OCI-LY7 (cell line): ENCODE results near the gene RNF128. TPM values are rescaled to one million over a fixed set of nuclear protein-coding genes. Genes with fewer than 3 reads are reported as not detected.

Experiments
- BruUV-seq: library from RNA; stranded (reverse); fragments of 400-500 nt; replicated peaks from 2 replicates; lab custom pipeline; 2021; lab: Mats Ljungman, UMichigan
- CTCF ChIA-PET: fragments of 300-600 bp; sonication (Branson Sonifier 250); formaldehyde crosslinking; loops from one replicate; lab custom pipeline; 2022; ENCODE audit warnings: antibody characterized with exemption; ENCODE audit not compliant: unreplicated experiment; lab: Charles Lee
- POLR2A ChIA-PET: fragments of 300-600 bp; sonication (Branson Sonifier 250); formaldehyde crosslinking; loops from one replicate; lab custom pipeline; 2022; ENCODE audit warnings: antibody characterized with exemption; lab: Charles Lee
- DNase-seq: peaks from one replicate; pipeline ENCODE4 v3.0.0-alpha.2; 2015; ENCODE audit warnings: low spot score
- H2AFZ ChIP-seq: fragments of 200-600 bp; sonication (generic), shearing (Covaris generic); 2 replicates; pipeline ENCODE4 v1.6.1; 2014; ENCODE audit warnings: mild to moderate bottlenecking, antibody characterized with exemption, low read length, moderate library complexity
- H3K27ac ChIP-seq: fragments of 200-600 bp; sonication (generic); 2 replicates; pipeline ENCODE4 v1.5.1; 2014; ENCODE audit warnings: mixed run types, low read depth, mild to moderate bottlenecking, moderate library complexity, low read length, inconsistent platforms; ENCODE audit not compliant: poor library complexity, severe bottlenecking
- H3K36me3 ChIP-seq: fragments of 200-600 bp; sonication (generic); 2 replicates; pipeline ENCODE4 v1.6.1; 2014; ENCODE audit warnings: mild to moderate bottlenecking, antibody characterized with exemption, low read length, moderate library complexity, mixed read lengths; ENCODE audit not compliant: insufficient read depth
- H3K4me1 ChIP-seq: fragments of 200-600 bp; sonication (generic); 2 replicates; pipeline ENCODE4 v1.5.1; 2014; ENCODE audit warnings: mild to moderate bottlenecking, low read length; ENCODE audit not compliant: insufficient read depth, poor library complexity, severe bottlenecking
- H3K4me2 ChIP-seq: fragments of 200-600 bp; sonication (generic); 2 replicates; pipeline ENCODE4 v1.6.1; 2014; ENCODE audit warnings: mild to moderate bottlenecking, low read length
- H3K4me3 ChIP-seq: fragments of 200-600 bp; sonication (generic); 2 replicates; pipeline ENCODE4 v1.5.1; 2014; ENCODE audit warnings: mild to moderate bottlenecking, low read depth, low read length; ENCODE audit not compliant: poor library complexity, severe bottlenecking
- H3K79me2 ChIP-seq: fragments of 200-600 bp; sonication (generic); 2 replicates; pipeline ENCODE4 v1.6.1; 2016; ENCODE audit warnings: low read depth, mild to moderate bottlenecking, low read length, moderate library complexity, mixed read lengths; ENCODE audit not compliant: insufficient read depth
- H3K9me2 ChIP-seq: fragments of 200-600 bp; sonication (generic); 2 replicates; pipeline ENCODE4 v1.6.1; 2016; ENCODE audit warnings: mild to moderate bottlenecking, low read length, mixed read lengths; ENCODE audit not compliant: insufficient read depth
- H3K9me3 ChIP-seq: fragments of 200-600 bp; sonication (generic); 2 replicates; pipeline ENCODE4 v1.6.1; 2014; ENCODE audit warnings: mild to moderate bottlenecking, mixed run types, low read length, mixed read lengths
- H4K20me1 ChIP-seq: fragments of 200-600 bp; sonication (generic); 2 replicates; pipeline ENCODE4 v1.6.1; 2014; ENCODE audit warnings: mild to moderate bottlenecking, antibody characterized with exemption, low read length, moderate library complexity, mixed read lengths; ENCODE audit not compliant: insufficient read depth
- CTCF ChIP-seq: fragments of 200-600 bp; sonication (generic); conservative IDR thresholded peaks from 2 replicates; pipeline ENCODE4 v1.5.1; 2014; ENCODE audit warnings: mild to moderate bottlenecking, antibody characterized with exemption, low read length, moderate library complexity, mixed read lengths
- EZH2phosphoT487 ChIP-seq: fragments of 200-600 bp; sonication (generic); IDR thresholded peaks from 2 replicates; pipeline ENCODE4 v1.6.1; 2018; ENCODE audit warnings: low read depth, borderline replicate concordance, mild to moderate bottlenecking, mixed run types, antibody characterized with exemption, low read length, moderate library complexity, mixed read lengths
- intact Hi-C: fragments of 100-400 bp; cut with micrococcal nuclease; formaldehyde crosslinking; loops from one replicate; pipeline ENCODE4 v1.10.0; 2022; ENCODE audit not compliant: unreplicated experiment
- total RNA-seq, 2 experiments: library from RNA; depleted of rRNA in 1 of 2; stranded (reverse); fragments of >200 nt in 1 of 2; shearing (Covaris generic) in 1 of 2; gene quantifications; 2 replicates each; pipeline ENCODE4 v1.2.3, GENCODE V29; 2014 to 2022

Gene RNF128
- total RNA-seq, 2 experiments from 2014 or later: not detected

DNA sequence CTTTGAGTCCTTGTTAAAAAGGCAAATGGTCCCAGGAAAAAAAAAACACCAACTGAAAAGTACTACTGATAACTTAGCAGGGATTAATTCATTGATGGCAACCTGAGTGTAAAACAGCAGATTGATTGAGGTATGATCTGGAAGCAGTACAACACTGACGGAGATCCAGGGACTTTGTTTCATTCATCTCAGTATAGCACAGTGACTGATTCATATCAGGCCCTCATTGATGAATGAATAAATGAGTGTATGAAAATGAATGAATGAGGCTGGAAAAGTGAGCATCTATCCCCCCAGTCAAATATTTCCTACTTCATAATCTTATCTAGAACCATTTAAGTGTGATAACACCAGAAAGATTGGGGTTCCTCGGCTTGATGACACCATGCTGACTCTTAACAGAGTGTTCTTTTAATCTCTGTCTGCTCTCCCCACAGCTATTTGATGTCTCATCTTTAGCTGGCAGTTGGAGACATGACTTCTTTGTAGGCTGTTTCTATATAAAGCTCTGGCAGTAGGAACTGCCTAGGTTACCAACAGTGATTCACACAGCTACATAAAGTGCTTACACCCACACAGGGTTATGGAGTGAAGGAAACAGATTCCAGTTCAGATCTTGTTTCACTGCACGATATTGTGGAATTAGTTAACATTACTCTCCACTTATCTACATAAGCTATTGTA is 18.6 kb upstream of the RNF128 start:
- no peaks in the 10 kb centered on the region for H3K36me3 ChIP-seq
- no peaks in the 10 kb centered on the region for H3K9me3 ChIP-seq
- ChIA-PET CTCF (no interaction called here), POLR2A (no interaction called here)
- H3K4me1 ChIP-seq: no peaks in the 10 kb centered on the region
- intact Hi-C loops: no loop called here
- H3K79me2 ChIP-seq: no peaks in the 10 kb centered on the region
- H3K27ac ChIP-seq: no peak overlapping the region
- no peaks in the 10 kb centered on the region for H3K9me2 ChIP-seq
- no peak for DNase-seq
- no peak for TF ChIP-seq EZH2phosphoT487
- TF ChIP-seq CTCF: no peak
- H2AFZ ChIP-seq: no peak overlapping the region
- H3K4me3 ChIP-seq: no peak overlapping the region
- H3K4me2 ChIP-seq: no peak overlapping the region
- BruUV-seq: no TSS peak
- no peaks in the 10 kb centered on the region for H4K20me1 ChIP-seq

DNA sequence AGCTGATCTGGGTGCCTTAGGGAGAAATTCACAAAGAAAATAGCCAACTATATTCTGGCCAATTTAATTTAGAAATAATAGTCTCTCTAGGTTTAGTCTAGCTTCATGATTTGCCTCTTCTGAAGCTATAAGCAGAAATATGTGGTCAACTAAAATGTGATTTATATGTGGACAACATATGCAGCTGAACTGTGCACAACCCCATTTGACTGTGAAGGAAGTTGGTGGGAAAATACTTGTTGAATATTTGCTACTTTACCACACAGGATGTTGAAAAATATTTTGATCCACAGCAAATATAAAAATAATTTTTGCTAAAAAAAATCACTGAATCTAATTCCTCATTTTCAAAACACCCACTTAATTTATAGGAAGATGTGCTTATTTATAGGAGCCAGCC is 15.7 kb upstream of the RNF128 start:
- no peaks in the 10 kb centered on the region for H3K36me3 ChIP-seq
- no peaks in the 10 kb centered on the region for H3K4me1 ChIP-seq
- no peak overlapping the region for H3K27ac ChIP-seq
- H2AFZ ChIP-seq: no peak overlapping the region
- no peak overlapping the region for H3K4me2 ChIP-seq
- no TSS peak for BruUV-seq
- no peaks in the 10 kb centered on the region for H3K9me2 ChIP-seq
- CTCF ChIA-PET: no interaction called here
- H3K9me3 ChIP-seq: no peaks in the 10 kb centered on the region
- intact Hi-C loops: no loop called here
- no peak overlapping the region for H3K4me3 ChIP-seq
- no peaks in the 10 kb centered on the region for H3K79me2 ChIP-seq
- TF ChIP-seq EZH2phosphoT487 (no peak), CTCF (no peak)
- POLR2A ChIA-PET: interaction anchor here (0.7 kb wide), 2 partner anchors 9 to 1283 kb away, joined by 3 read pairs; no protein-coding TSS in a partner anchor
- H4K20me1 ChIP-seq: no peaks in the 10 kb centered on the region
- DNase-seq: no peak

GRCh38 chrX:106711375-106711774 is 15.1 kb upstream of the RNF128 start:
- no peaks in the 10 kb centered on the region for H3K9me2 ChIP-seq
- no peaks in the 10 kb centered on the region for H4K20me1 ChIP-seq
- H3K9me3 ChIP-seq: no peaks in the 10 kb centered on the region
- DNase-seq: no peak
- no peaks in the 10 kb centered on the region for H3K4me1 ChIP-seq
- CTCF ChIA-PET: no interaction called here
- no peak for TF ChIP-seq CTCF
- TF ChIP-seq EZH2phosphoT487: no peak
- no peak overlapping the region for H3K4me2 ChIP-seq
- H3K36me3 ChIP-seq: no peaks in the 10 kb centered on the region
- H2AFZ ChIP-seq: no peak overlapping the region
- no peaks in the 10 kb centered on the region for H3K79me2 ChIP-seq
- no peak overlapping the region for H3K27ac ChIP-seq
- POLR2A ChIA-PET: interaction anchor here (0.7 kb wide), 1 partner anchor 1283 kb away, joined by 3 read pairs; no protein-coding TSS in a partner anchor
- no peak overlapping the region for H3K4me3 ChIP-seq
- no TSS peak for BruUV-seq
- intact Hi-C loops: no loop called here
